ENCODE data around the gene SLCO1A2.

Gene SLCO1A2

GRCh38 chr12:21221778-21222177 is 112.9 kb downstream of the SLCO1A2 start:
- DNase-seq (ENCODE audit: low read depth, low spot score), result no peak

GRCh38 chr12:21221072-21221471 is 113.6 kb downstream of the SLCO1A2 start:
- no peak overlapping the region for H3K27ac ChIP-seq
- DNase-seq (ENCODE audit: low read depth, low spot score), result no peak

More at GRCh38 chr12:21221778-21222177, 112.9 kb downstream of the SLCO1A2 start:
- H3K27ac ChIP-seq, result no peak overlapping the region

GRCh38 chr12:21220266-21220665 is 114.5 kb downstream of the SLCO1A2 start:
- no peak overlapping the region for H3K27ac ChIP-seq
- DNase-seq (ENCODE audit: low read depth, low spot score), result no peak

- DNase-seq (ENCODE audit: low read depth, low spot score), result no peak
- H3K27ac ChIP-seq, result no peak overlapping the region
Measured at GRCh38 chr12:21219206-21219605, 115.5 kb downstream of the SLCO1A2 start.
